Skeletal muscle cell (primary cell): ENCODE measurements around the gene SEC61B.
A peak's percentile ranks its signal among the peaks of the same experiment; 100 is the strongest.

ENCODE experiments used
- DNase-seq: peaks from one replicate; pipeline ENCODE4 v3.0.0-alpha.2; 2010; ENCODE audit warnings: low read depth
- H3K4me3 ChIP-seq: 2 replicates; pipeline ENCODE4 v1.5.1; 2011; ENCODE audit warnings: low read depth, mild to moderate bottlenecking, control low read depth, low read length, moderate library complexity

The SEC61B gene

DNA sequence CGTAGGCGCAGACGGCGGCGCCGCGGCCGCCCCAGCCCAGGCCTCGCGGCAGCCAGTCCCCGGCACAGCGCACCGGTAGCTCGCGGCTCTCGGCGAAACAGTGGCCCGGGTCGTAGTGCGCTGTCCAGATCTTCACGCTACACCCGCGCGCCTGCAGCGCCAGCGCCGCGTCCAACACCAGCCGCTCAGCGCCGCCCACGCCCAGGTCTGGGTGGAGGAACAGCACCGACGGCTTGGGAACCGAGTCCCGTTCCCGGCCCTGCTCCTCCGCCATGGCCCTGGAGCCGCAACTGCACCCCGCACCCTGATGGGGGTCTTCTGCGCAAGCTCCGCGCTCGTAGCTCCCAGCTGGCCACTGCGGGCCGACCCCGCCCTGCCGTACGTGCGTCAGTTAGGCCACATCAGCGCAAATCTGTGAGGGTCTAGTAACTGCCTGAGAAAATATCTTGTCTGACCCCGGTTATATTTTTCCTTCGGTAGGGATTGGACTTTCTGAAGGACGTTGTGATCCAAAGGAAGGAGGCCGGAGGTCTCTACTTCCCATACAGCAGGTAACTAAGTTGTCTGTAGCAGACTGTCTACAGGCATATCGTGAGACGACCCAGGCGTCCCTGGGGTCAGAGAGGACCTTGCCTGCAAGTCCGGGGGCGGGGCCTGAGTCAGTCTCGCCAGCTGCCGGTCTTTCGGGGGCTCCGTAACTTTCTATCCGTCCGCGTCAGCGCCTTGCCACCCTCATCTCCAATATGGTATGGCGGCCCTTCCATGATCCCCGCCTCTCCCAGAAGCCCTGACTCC is at the start of gene SEC61B, which contains the start of gene ALG2:
Gene SEC61B (plus strand): TSS at position 662 of the 795 bp plus-strand sequence. CDS start 82 bp downstream, at position 744.
Gene ALG2 (minus strand): TSS at position 322 of the 795 bp plus-strand sequence. CDS start 48 bp downstream, at position 274.
- peak; percentile 94 for DNase-seq

DNA sequence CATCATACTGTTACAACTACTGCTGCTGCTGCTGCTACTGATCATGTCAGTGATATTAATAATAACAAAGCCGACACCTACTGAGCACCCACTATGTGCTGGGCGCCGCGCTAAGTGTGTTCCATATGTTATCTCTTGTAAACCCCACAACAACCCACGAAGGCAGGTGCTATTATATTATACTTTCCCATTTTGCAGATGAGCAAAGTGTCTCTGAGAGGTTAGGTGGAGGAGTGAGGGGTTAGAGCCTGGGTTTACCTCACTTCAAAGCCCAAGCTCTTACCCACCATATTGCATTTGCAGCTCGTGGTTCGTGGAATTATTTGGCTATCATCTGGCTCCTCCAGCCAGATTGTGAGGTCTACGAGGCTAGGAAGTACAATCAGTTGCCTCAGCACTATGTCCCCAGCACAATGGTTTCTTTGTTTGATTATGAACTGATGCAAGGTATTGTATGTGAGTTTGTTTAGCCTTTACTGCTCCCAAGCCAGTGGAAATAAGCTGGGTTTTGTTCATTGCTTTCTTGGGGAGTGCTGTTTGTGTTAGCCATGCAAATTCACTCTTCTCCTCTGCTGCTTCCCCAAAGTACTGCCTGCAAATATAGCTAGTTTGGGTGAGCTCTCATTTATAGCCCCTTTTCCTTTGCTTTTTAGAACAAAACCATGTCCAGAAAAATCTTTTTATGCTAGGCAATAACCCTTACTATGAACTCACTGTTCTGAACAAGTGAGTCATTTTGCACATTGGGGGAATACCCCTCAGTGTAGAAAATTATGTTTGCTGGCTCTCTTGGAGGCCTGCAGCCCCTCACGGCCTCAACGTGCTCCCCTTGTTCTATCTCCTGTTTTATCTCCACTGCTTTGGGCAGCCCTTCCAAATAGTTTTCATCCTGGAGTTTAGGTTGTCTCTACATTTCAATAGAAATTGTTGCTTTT is 48.2 kb upstream of the SEC61B start:
- H3K4me3 ChIP-seq: no peak overlapping the region
- DNase-seq: no peak

More for the DNA sequence above, at the start of gene SEC61B, which contains the start of gene ALG2:
- H3K4me3 ChIP-seq: peak within 1 kb of the TSS; percentile 94

DNA sequence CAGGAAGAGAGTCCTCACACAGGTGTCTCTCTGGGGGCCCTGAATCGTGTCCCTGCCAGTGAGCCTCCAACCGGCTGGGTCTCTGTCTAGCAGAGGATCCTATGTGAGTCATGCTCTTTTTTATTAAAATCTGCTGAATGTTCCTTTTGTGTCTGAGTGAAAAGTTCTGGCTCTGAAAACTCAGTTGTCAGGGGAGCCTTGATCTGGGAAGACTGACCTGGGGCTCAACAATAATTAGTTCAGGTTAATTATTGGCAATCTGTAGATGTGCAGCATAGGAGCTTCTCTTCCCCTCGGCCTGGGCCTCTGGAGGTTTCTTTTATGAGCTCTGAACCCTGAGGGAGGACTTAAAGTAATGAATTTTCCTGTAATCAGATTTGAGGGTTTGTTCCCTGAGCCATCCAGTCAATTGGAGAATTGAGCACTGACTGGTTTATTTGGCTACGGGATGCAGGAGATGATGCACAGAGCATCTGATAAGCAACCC is 45.5 kb upstream of the SEC61B start:
- no peak overlapping the region for H3K4me3 ChIP-seq
- no peak for DNase-seq

DNA sequence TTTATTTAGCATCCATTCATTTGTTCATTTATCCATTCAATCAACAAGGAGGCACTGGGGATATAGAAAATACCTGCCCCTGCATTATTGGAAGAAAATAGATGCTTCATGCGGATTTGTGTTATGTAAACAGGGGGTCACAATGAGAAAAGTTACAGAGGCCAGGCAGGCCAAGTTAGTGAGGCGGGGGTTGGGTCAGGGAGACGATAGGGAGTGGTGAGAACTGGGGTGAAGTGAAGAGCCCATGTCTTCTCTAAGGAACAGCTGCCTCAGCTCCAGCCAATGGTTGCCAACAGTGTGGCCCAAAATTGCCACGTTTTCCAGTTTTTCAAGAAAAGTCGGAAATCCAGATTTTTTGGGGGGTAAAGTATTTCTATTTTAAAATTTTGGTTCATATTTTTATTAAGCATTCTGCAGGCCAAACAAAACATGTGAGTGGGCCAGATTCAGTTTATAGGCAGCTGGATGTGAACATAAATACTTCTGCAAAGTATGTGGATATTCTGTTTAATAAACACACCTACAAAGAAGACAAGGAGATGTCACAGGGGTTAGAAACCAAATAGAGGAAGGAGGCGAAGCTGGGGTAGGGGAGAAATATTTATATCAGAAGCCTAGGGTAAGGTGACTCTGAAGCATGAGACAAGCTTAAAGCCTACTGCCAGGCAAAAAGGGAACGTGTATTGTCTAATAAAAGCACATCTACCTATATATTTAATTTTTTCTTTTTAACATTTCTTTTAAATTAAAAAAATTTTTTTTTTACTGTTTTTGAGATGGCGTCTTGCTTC is 44.3 kb upstream of the SEC61B start:
- no peak for DNase-seq
- no peak overlapping the region for H3K4me3 ChIP-seq

DNA sequence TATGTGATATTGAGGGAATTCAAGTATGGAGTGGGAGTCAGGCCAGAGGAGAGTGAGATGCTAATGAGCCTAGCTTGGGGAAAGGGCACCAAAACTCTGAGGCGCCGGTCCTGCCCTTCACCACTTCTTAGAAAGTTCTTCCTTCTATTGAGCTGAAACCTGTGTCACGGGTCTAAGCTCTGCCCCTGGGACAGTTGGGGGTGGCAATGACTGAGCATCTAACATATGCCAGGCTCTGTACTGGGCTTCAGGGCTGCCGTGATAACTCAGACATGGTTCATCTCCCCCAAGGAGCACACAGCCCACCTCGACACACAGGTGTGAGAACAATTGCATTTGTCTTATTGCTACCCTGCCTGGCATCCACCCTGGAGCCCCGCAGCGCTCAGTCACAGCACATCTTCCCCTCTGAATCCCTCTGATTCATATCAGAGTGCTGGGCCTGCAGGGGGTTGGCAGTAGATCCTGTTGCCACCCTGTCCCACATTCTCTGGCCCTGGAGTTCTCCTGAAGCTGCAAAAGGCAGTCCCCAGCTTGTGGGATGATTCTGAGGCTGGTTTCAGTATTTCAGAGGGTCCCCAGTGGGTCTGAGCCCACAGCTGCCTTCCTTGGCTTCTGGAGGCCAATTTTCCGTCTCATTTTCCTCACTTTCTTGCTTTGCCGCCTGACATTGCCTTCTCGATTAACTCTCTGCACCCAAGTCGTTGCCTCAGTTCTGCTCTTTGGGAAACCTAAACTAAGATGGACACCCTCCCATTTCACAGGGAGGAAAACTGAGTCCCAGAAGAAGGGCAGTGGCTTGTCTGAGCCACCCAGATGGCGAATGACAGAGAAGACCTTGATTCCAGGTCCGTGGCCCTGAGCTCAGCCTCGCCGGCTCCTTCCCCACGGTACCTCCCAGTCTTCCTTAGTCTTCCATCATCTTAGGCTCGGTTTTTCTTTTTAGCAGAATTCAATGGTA is 42.9 kb upstream of the SEC61B start:
- no peak for DNase-seq
- H3K4me3 ChIP-seq: no peak overlapping the region

DNA sequence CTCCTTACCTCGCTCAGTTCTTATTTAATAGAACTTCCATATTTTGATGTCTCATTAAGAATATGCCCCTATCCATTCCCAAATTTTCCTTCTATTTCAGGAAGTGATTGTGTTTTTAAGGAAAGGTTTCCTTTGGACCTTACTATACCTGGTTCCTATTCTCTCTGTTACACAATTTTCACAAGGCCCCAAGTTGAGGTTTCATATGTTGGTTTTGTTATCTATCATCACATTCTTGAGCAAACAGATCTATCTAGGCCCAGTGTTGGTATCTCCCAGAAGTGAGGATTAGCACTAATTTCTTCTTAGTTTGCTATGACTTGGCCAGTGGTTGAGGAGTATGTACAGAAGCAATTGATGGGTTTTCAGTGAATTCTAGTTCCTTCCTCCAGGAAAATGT is 41.9 kb upstream of the SEC61B start:
- DNase-seq: no peak
- H3K4me3 ChIP-seq: no peak overlapping the region

DNA sequence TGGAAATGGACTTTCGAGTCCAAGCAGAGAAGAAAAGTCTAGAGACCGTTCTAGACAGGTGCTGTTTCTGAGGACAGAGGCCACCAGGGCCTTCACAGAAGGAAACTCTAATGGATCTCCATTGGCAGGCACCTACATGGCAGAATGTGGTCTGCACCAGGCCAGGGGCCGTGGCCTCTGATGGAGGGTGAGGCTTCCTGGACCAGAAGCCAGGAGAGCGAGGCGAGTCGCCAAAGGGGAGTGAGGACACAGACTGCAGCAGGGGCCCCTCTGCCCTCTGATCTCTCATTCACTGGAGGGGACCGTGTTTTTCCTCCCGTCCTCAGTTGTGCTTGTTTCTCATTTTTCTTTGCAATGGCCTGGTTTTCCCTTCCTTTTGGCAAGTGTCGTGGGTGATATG is 41.4 kb upstream of the SEC61B start:
- no peak overlapping the region for H3K4me3 ChIP-seq
- no peak for DNase-seq

DNA sequence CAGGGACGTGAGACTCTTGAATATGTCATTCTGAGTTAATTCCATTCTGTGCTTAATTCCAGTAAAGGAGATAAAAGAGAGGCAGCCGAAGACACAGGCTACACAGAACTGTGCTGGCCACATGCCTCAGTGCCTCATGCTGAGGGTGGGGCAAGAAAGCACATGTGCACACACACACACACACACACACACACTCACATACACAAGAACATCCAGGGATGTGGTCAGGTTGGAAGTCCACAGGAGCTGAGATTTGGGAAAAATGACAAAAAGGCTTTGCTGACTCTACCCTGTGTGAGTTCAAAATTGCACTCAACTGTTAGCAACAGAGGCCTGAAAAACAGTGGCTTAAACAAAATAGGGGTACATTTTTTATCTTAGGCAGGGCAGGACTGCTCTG is 40.9 kb upstream of the SEC61B start:
- no peak for DNase-seq
- H3K4me3 ChIP-seq: no peak overlapping the region

DNA sequence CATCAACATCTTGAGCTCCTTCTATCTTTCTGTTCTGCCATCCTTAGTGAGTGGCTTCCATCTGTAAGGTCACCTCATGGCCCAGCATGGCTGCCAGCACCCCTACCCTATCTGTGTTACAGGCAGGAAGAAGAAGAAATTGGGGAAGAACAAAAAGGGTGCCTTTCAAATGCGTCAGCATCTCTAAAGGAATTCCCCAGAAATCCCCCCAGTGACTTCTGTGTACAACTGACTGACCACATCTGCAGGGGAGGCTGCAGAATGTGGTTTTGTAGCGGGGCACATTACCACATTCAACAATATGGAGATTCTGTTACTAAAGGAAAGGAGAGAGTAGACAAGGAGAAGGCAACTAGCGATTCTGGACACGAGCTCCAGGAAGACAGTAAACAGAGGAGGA is 40.5 kb upstream of the SEC61B start:
- DNase-seq: peak; percentile 26
- no peak overlapping the region for H3K4me3 ChIP-seq

DNA sequence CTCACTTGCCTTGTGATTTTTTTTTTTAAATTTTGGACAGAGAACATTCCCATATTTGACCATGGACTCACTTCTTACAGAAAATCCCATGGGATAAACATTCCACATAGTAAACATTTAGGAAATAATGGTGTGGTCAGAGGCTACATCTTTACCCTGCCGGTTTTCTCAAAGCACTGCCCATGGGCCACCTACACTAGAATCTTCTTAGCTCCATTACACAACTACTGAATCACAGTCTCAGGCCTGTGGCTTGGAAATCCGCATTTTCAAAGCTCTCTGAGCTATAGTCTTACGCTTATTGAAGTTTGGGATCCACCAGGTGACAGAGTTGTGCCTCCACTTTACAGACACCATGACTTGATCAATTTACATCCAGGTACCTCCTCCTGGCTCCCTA is 39.7 kb upstream of the SEC61B start:
- H3K4me3 ChIP-seq: no peak overlapping the region
- DNase-seq: no peak

DNA sequence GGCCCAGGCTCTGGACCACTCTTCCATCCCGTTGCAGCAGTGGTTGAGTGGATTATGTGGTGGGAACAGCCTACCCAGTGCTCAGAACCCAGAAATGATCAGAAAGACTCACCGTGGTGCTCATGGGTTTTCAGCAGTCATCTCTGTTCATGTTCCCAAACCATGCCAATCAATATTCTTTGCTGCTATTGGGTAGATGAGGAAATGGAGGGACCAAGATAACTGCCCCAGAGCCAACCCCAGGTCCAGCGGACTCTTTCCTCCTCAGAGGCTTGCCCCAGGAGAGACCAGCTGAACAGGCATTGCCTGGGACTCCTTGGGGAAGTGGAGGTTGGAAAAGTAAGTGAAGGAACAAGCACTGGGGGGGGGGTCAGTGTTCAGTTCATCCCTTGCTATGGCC is 38.5 kb upstream of the SEC61B start:
- DNase-seq: no peak
- H3K4me3 ChIP-seq: no peak overlapping the region

DNA sequence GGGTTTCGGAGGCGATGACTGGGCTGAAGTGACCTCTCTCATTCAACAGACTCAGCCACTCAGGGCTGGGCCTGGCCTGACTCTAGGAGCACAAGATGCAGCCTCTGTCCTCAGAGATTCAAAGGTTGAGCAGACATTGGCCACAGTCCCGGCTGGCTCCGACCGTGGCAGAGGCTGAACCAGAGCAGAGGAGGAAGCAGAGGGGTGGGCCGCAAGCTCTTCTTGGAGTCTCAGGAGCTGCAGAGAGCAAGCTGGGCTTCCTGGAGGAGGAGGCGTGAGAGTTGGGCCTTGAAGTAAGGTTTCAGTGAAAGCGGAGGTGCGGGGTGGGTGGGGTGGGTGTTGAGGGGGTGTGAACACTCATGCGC is 38.0 kb upstream of the SEC61B start:
- no peak overlapping the region for H3K4me3 ChIP-seq
- no peak for DNase-seq

DNA sequence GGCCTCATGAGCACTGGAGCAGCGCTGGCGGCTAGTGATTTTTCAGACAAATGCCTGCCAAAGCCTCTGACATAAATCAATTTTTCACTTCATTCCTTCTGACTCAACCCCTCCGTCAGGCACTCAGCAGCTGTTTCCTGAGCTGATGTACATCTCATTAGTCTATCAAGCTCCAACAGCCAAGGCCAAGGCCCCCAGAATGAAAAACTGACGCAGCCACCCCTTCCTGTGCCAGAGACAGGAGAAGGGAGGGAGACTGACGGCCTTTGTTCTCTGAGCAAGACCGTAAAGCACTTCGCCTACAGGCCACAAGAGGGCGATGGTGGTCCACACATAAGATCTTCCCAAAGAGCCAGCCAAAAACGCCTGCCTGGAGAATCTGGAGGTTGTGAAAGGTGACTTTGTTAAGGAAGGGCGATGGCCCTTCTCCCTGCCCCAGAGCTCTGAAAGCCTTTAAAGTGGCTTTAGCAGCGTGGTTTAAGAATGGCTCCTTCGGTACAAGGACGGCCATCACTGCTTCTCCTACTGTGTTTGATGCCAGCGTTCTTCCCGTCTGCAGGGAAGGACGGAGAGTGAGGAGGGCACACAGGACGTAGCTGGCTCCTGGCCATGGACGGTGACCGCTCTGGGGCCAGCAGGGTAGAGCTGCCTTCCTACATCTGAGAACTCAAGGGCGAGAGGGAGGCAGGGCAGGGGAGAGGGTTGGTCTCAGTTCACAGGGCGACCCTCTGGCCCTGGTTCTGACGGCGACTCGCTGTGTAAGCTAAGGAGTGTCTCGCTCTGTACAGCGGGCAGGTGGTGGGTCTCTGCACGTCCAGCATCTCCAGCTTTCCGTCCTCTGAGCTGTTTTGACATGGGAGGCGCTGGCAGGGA is 37.4 kb upstream of the SEC61B start:
- peak; percentile 89 for DNase-seq

DNA sequence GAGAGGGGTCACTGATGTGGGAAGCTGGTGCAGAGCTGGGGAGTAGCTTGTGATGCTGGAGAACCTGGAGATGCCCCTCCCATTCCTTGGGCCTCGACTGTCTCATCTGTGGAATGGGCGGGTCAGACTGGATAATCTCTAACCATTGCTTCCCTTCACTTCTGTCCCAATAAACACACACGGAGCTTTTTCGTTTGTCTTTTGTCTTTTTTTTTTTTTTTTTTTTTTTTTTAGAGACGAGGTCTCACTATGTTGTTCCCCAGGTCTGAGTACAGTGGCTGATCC is 36.8 kb upstream of the SEC61B start:
- H3K4me3 ChIP-seq: no peak overlapping the region
- DNase-seq: no peak

More for the DNA sequence above, 37.4 kb upstream of the SEC61B start:
- H3K4me3 ChIP-seq: no peak overlapping the region

DNA sequence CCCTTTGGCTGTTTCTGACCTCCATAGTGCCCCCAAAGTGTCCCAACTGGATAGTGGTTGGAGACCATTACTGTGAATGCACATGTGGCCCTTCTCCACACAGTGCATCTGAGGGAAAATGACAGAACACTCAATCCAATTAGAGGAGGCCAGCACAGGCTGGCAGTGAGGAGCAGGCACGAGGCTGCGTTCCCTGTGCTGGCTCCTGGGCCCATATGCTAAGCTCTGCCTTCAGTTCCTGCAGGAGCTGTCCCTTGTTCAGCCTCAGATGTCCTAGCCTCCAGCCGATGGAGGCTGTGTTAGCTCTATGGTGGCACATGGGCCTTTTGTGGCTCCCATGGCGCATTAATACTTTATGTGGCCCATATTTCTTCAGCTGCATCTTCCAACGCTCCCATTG is 36.1 kb upstream of the SEC61B start:
- no peak for DNase-seq
- H3K4me3 ChIP-seq: no peak overlapping the region

DNA sequence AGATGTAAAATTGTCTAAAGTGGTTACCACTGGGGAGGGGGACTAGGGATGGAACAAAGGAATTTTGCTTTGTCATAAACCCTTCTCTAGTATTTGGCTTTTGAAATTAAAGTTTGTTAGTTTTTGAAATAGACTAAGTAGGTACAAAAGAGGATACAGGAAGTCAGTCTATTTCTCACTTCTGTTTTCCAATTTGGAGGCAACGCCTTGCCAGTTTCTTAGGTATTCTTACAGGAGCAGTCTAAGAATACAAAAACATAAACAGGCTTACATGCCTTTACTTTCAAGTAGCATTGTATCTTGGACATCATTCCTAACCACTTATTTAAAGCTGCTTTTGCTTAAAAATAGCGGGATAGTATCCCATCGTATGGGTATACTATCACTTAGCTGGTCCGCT is 34.8 kb upstream of the SEC61B start:
- H3K4me3 ChIP-seq: no peak overlapping the region
- DNase-seq: no peak

DNA sequence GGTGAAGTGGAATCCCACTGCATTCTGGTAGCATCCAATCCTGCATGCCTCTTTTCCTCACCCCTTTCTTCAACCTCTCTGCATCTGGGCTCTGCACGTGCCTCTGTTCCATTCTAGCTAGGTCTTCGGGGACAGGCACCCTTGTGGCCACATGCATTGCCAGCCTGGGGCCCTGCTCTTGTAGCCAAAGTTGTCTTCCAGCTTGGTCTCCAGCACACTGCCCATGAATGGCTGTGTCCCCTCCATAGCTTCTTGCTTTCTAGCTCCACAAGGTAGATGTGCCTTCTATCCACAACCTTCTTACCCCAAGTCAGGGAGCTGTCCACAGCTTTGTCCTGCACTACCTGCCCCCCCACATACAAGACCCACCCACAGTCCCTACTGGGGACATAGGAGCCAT is 32.9 kb upstream of the SEC61B start:
- DNase-seq: no peak
- no peak overlapping the region for H3K4me3 ChIP-seq
